ENCODE results near the gene RTF2.

- TF ChIP-seq CTCF (conservative IDR thresholded peaks at IDR 0.05; ENCODE audit: low read length), result no peak
- no peak for TF ChIP-seq EZH2phosphoT487 (IDR thresholded peaks at IDR 0.05; ENCODE audit: borderline replicate concordance)
Measured at GRCh38 chr20:56517641-56518040, 49.2 kb downstream of the RTF2 start.

Measured in Loucy (cell line).